Gastroesophageal sphincter (tissue), 4 donors: ENCODE data around the gene DTX4. TPM values are rescaled to one million over a fixed set of nuclear protein-coding genes. Genes with fewer than 3 reads are reported as not detected.

Source experiments
- ATAC-seq: fragments of 150-250 bp; one replicate; pipeline ENCODE4 v1.9.1; 2016; ENCODE audit warnings: mild to moderate bottlenecking, moderate library complexity
- H3K27ac ChIP-seq, 4 donors: fragments of 200-600 bp; sonication (generic) in 3 of 4; 1 replicate in 3 of 4; 2 replicates in 1 of 4; pipeline ENCODE4 v1.5.1; 2016 to 2019
- H3K27me3 ChIP-seq: fragments of 200-600 bp; sonication (generic); one replicate; pipeline ENCODE4 v1.5.1; 2019
- H3K36me3 ChIP-seq, 2 donors: fragments of 200-600 bp; sonication (generic); one replicate each; pipeline ENCODE4 v1.5.1; 2019; ENCODE audit warnings: control low read depth in 1 of 2
- H3K4me1 ChIP-seq, 3 donors: fragments of 200-600 bp; sonication (generic); 1 replicate in 2 of 3; 2 replicates in 1 of 3; pipeline ENCODE4 v1.5.1; 2016 to 2019; ENCODE audit warnings: control low read depth in 2 of 3
- H3K4me3 ChIP-seq, 2 donors: fragments of 200-600 bp; sonication (generic); one replicate each; pipeline ENCODE4 v1.5.1; 2019; ENCODE audit warnings: mild to moderate bottlenecking in 1 of 2, moderate library complexity in 1 of 2
- H3K9me3 ChIP-seq, 3 donors: fragments of 200-600 bp; sonication (generic); one replicate each; pipeline ENCODE4 v1.5.1; 2017 to 2019; ENCODE audit warnings: control low read depth in 2 of 3
- CTCF ChIP-seq, 4 experiments: fragments of 200-600 bp in 2 of 4; fragments of 450-650 bp in 2 of 4; sonication (generic) in 1 of 4; IDR thresholded peaks; one replicate each; pipeline ENCODE4 v1.5.1; 2017 to 2019; ENCODE audit warnings: antibody characterized with exemption in 4 of 4, mild to moderate bottlenecking in 2 of 4, moderate library complexity in 2 of 4
- EP300 ChIP-seq: sonication (generic); formaldehyde crosslinking; IDR thresholded peaks from one replicate; pipeline ENCODE4 v1.6.1; 2017; ENCODE audit warnings: antibody characterized with exemption, mild to moderate bottlenecking
- POLR2A ChIP-seq, 2 donors: fragments of 450-650 bp; IDR thresholded peaks; one replicate each; pipeline ENCODE4 v1.6.1; 2017; ENCODE audit warnings: antibody characterized with exemption in 2 of 2, mild to moderate bottlenecking in 2 of 2, moderate library complexity in 1 of 2
- POLR2AphosphoS5 ChIP-seq: sonication (generic); formaldehyde crosslinking; IDR thresholded peaks from one replicate; pipeline ENCODE4 v1.6.1; 2017; ENCODE audit warnings: antibody characterized with exemption
- WGBS, 2 donors: methylation state at CpG; one replicate each; pipeline ENCODE4 v1.1.5; 2018; ENCODE audit warnings: low coverage in 1 of 2; 5-methylcytosine and 5-hydroxymethylcytosine counted together
- total RNA-seq, 4 donors: library from RNA; depleted of rRNA; stranded (reverse); fragments of >200 nt; gene quantifications; one replicate each; pipeline ENCODE4 v1.1.0, GENCODE V29; 2016

DTX4 gene
- total RNA-seq, 4 donors from 2014 or later, result 2.0 to 6.8 (median 6.2) TPM

- ATAC-seq, result no peak
- Histone ChIP-seq H3K36me3 (peaks cover 0 to 14% of the 10 kb centered on the region in 2 donors), H3K9me3 (no peaks in the 10 kb centered on the region), H3K4me1 (peaks cover 0 to 18% (median 0%) of the 10 kb centered on the region in 3 donors), H3K4me3 (no peak overlapping the region), H3K27me3 (peaks cover 10% of the 10 kb centered on the region), H3K27ac (no peak overlapping the region)
- TF ChIP-seq POLR2A (IDR thresholded peaks at IDR 0.05), result no peak
- TF ChIP-seq CTCF (IDR thresholded peaks at IDR 0.05), result no peak
- no peak for TF ChIP-seq EP300
- no peak for TF ChIP-seq POLR2AphosphoS5
- WGBS, 2 donors, result 75 to 100% methylated on average over 1 to 2 of the region's 3 CpGs
These were observed 32.8 kb downstream of the DTX4 start for GRCh38 chr11:59204746-59205145.

GRCh38 chr11:59205648-59206047 lies 33.7 kb downstream of the DTX4 start:
- no peak overlapping the region for H3K4me3 ChIP-seq
- ATAC-seq, result no peak
- peaks cover 0 to 18% (median 0%) of the 10 kb centered on the region in 3 donors for H3K4me1 ChIP-seq
- TF ChIP-seq POLR2A (IDR thresholded peaks at IDR 0.05), result no peak
- TF ChIP-seq EP300, result no peak
- no peak for TF ChIP-seq POLR2AphosphoS5
- no peak for TF ChIP-seq CTCF (IDR thresholded peaks at IDR 0.05)
- peaks cover 10% of the 10 kb centered on the region for H3K27me3 ChIP-seq
- no peak overlapping the region for H3K27ac ChIP-seq
- H3K9me3 ChIP-seq, result no peaks in the 10 kb centered on the region
- 83% methylated on average over 1 of the region's 7 CpGs; no CpG with 5 or more reads in 1 of the 2 donors for WGBS, 2 donors
- H3K36me3 ChIP-seq, result peaks cover 0 to 14% of the 10 kb centered on the region in 2 donors

- Histone ChIP-seq H3K9me3 (no peaks in the 10 kb centered on the region), H3K27me3 (peaks cover 10% of the 10 kb centered on the region), H3K36me3 (peaks cover 0 to 14% of the 10 kb centered on the region in 2 donors), H3K4me1 (peaks cover 0 to 18% (median 0%) of the 10 kb centered on the region in 3 donors), H3K27ac (no peak overlapping the region), H3K4me3 (no peak overlapping the region)
- ATAC-seq, result no peak
- WGBS, 2 donors, result 62% methylated on average over 3 of the region's 4 CpGs; no CpG with 5 or more reads in 1 of the 2 donors
- TF ChIP-seq POLR2A (IDR thresholded peaks at IDR 0.05) (no peak), CTCF (IDR thresholded peaks at IDR 0.05) (peak in 3 of 4 experiments; percentile 40 to 53 (median 50))
These were observed 34.7 kb downstream of the DTX4 start for GRCh38 chr11:59206635-59207034.

- H3K4me1 ChIP-seq, result peaks cover 0 to 18% (median 0%) of the 10 kb centered on the region in 3 donors
- peak overlapping the region in 1 of 2 donors; percentile 16 for H3K4me3 ChIP-seq
- 2 to 4% methylated on average over 2 to 4 of the region's 5 CpGs for WGBS, 2 donors
These were observed 36.1 kb downstream of the DTX4 start for GRCh38 chr11:59207988-59208451.

More at GRCh38 chr11:59207988-59208451, 36.1 kb downstream of the DTX4 start:
- no peaks in the 10 kb centered on the region for H3K9me3 ChIP-seq
- TF ChIP-seq POLR2A (IDR thresholded peaks at IDR 0.05) (no peak), CTCF (IDR thresholded peaks at IDR 0.05) (peak; percentile 53 to 83 (median 72)), EP300 (no peak), POLR2AphosphoS5 (no peak)
- ATAC-seq, result peak; percentile 50
- H3K27ac ChIP-seq, result peak overlapping the region in 1 of 4 donors; percentile 13
- peaks cover 10% of the 10 kb centered on the region for H3K27me3 ChIP-seq
- H3K36me3 ChIP-seq, result peaks cover 0 to 14% of the 10 kb centered on the region in 2 donors
